ENCODE measurements around the gene RAB3B.

GRCh38 chr1:51982161-51982560, 8.3 kb downstream of the RAB3B start:
- no peak for TF ChIP-seq CTCF (IDR thresholded peaks at IDR 0.05; ENCODE audit: insufficient read depth, low read length)
- TF ChIP-seq POLR2AphosphoS5 (IDR thresholded peaks at IDR 0.05; ENCODE audit: low read depth): no peak
- TF ChIP-seq REST (IDR thresholded peaks at IDR 0.05; ENCODE audit: insufficient replicate concordance, low read depth): no peak
- no peak for TF ChIP-seq SPI1 (IDR thresholded peaks at IDR 0.05; ENCODE audit: borderline replicate concordance, low read depth)
